BE2C (cell line): ENCODE measurements around the gene AMN.

ENCODE experiments used
- DNase-seq: peaks from one replicate; pipeline ENCODE4 v3.0.0-alpha.2; 2020
- H3K27me3 ChIP-seq: fragments of 250-450 bp; sonication (Bioruptor Pico); 2 replicates; pipeline ENCODE4 v1.5.1; 2020; ENCODE audit warnings: mild to moderate bottlenecking
- H3K36me3 ChIP-seq: fragments of 250-450 bp; sonication (Bioruptor Pico); 2 replicates; pipeline ENCODE4 v1.5.1; 2020; ENCODE audit warnings: mild to moderate bottlenecking
- H3K4me1 ChIP-seq: fragments of 250-450 bp; sonication (Bioruptor Pico); 2 replicates; pipeline ENCODE4 v1.5.1; 2020
- H3K4me3 ChIP-seq: 2 replicates; pipeline ENCODE4 v1.5.1; 2011; ENCODE audit warnings: low read depth, low read length
- H3K9me3 ChIP-seq: fragments of 250-450 bp; sonication (Bioruptor Pico); 2 replicates; pipeline ENCODE4 v1.5.1; 2020
- CTCF ChIP-seq: IDR thresholded peaks from 2 replicates; pipeline ENCODE4 v1.5.1; 2012; ENCODE audit warnings: mild to moderate bottlenecking, low read depth, low read length

The AMN gene

DNA sequence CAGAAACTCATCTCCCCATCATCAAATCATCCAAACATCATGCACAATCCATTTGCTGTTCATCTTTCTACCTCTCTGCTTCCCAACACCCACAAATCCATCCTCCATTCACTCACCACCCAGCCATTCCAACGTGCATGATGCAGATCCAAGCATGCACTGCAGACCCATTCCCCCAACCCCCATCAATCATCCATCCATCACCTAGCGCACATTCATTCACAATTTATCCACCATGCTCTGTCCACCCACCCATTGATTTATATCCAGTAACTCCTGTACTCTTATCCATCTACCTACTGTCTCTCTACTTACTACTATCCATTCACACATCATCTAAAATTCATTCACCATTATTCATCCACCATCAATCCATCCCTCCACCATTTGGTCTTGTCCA is 4.0 kb upstream of the AMN start:
- Histone ChIP-seq H3K4me1 (no peaks in the 10 kb centered on the region), H3K36me3 (no peaks in the 10 kb centered on the region), H3K9me3 (no peaks in the 10 kb centered on the region), H3K27me3 (peaks cover 17% of the 10 kb centered on the region), H3K4me3 (no peak overlapping the region)
- no peak for DNase-seq
- TF ChIP-seq CTCF = no peak

DNA sequence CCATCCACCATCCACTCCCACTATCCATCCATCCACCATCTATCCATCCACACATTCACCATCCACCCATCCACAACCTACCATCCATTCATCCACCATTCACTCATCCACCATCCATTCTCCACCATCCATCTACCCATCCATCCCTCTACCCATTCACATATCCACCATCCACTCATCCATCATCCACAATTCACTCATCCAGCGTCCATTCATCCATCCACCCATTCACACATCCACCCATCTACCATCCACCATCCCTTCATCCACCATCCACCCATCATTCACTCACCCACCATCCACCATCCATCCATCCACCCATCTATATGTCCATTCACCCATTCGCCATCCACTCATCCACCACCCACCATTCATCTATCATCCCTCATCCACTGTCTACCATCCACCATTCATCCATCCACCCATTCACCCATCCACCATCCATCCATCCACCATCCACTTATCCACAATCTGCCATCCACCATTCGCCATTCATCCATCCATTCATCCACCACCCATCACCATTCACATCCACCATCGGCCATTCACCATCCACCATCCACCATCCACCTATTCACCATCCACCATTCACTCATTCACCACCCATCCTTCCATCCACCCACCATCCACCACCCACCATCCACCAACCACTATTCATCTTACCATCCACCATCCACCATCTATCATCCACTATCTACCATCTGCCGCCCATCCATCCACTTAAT is 2.0 kb upstream of the AMN start:
- peaks cover 27% of the 10 kb centered on the region for H3K27me3 ChIP-seq
- no peaks in the 10 kb centered on the region for H3K4me1 ChIP-seq
- no peaks in the 10 kb centered on the region for H3K36me3 ChIP-seq
- H3K9me3 ChIP-seq = no peaks in the 10 kb centered on the region
- no peak overlapping the region for H3K4me3 ChIP-seq
- TF ChIP-seq CTCF = no peak
- DNase-seq = no peak

DNA sequence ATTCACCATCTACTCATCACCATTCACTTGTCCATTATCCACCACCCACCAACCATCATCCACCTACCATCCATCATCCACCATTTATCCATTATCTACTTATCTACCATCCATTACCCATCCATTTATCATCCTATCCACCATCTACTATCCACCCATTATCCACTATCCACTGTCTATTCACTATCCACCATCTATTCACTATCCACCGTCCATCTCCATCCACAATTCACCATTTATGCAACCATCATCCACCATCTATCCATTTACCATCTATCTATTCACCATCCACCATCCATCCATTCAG is 1.5 kb upstream of the AMN start:
- no peak for DNase-seq
- TF ChIP-seq CTCF = no peak
- Histone ChIP-seq H3K4me1 (no peaks in the 10 kb centered on the region), H3K27me3 (peaks cover 27% of the 10 kb centered on the region), H3K36me3 (no peaks in the 10 kb centered on the region), H3K9me3 (no peaks in the 10 kb centered on the region), H3K4me3 (no peak overlapping the region)

GRCh38 chr14:102923201-102923924 is 900 bp downstream of the AMN start:
- peak; percentile 15 for DNase-seq
- Histone ChIP-seq H3K9me3 (no peaks in the 10 kb centered on the region), H3K4me3 (no peak overlapping the region), H3K4me1 (no peaks in the 10 kb centered on the region), H3K27me3 (peaks cover 28% of the 10 kb centered on the region), H3K36me3 (no peaks in the 10 kb centered on the region)
- no peak for TF ChIP-seq CTCF

DNA sequence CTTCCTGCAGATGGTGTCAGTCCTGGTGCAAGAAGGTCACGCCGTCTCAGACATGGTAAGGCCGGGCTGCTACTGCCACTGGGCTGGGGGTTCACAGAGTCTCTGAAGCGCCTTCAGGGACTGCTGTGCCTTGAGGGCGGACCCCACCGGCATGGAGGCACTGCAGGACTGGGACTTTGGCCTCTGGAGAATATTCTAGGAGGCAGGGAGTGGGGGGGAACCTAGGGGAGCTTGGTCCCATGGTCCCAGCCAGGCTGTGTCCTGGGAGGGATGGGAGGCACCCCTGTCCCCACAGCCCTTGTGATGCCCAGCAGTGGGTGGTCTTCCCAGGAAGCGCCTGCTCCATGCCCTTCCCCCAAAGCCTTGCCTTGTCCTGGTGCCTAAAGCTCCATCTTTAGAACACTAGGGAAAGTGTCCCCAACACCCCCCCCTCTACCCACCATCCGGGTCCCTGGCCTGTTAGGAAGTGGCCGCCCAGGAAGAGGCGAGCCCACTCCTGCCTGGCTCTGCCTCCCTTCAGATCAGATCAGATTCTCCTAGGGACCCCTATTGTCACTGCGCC is 1.5 kb downstream of the AMN start:
- Histone ChIP-seq H3K4me1 (no peaks in the 10 kb centered on the region), H3K9me3 (no peaks in the 10 kb centered on the region), H3K27me3 (peaks cover 34% of the 10 kb centered on the region), H3K36me3 (no peaks in the 10 kb centered on the region), H3K4me3 (no peak overlapping the region)
- TF ChIP-seq CTCF = no peak
- DNase-seq = no peak
